HepG2 (cell line): ENCODE measurements around the gene FAM200B. TPM values are rescaled to one million over a fixed set of nuclear protein-coding genes. Genes with fewer than 3 reads are reported as not detected.

Experiments used
- ATAC-seq: fragments of 200-7000 bp; cut with Tn5 transposase; 3 replicates; pipeline ENCODE4 v1.9.1; 2020; ENCODE audit warnings: mild to moderate bottlenecking, moderate library complexity
- BruUV-seq: library from RNA; stranded (reverse); fragments of 400-500 nt; replicated peaks from 2 replicates; lab custom pipeline; 2021; lab: Mats Ljungman, UMichigan
- CTCF ChIA-PET: fragments of 300-600 bp; formaldehyde crosslinking; extraction: SDS; loops from one replicate; lab custom pipeline; 2021; ENCODE audit warnings: low total read pairs, inconsistent platforms, low intra/inter-chr PET ratio; lab: Yijun Ruan, JAX
- POLR2A ChIA-PET: fragments of 350-600 bp; sonication (Branson Sonifier 250); formaldehyde crosslinking; loops from one replicate; lab custom pipeline; 2020; ENCODE audit warnings: antibody characterized with exemption, inconsistent platforms; lab: Yijun Ruan, JAX
- DNase-seq: peaks from one replicate; pipeline ENCODE4 v3.0.0-alpha.2; 2015; ENCODE audit warnings: low spot score
- FAIRE-seq: peaks from 3 replicates; lab custom pipeline; 2011; peaks lifted over from hg19 to GRCh38; lab: Jason Lieb, UNC
- H2AFZ ChIP-seq: one replicate; pipeline ENCODE4 v1.6.1; 2011; ENCODE audit warnings: low read length, inconsistent platforms
- H3K27ac ChIP-seq: fragments of 300-600 bp; 3 replicates; pipeline ENCODE4 v1.8.0; 2011; ENCODE audit warnings: mixed run types, mild to moderate bottlenecking, mixed read lengths, low read length, inconsistent platforms; ENCODE audit not compliant: insufficient read depth; ENCODE audit errors: extremely low read length
- H3K27me3 ChIP-seq, 2 experiments: fragments of 200-600 bp in 1 of 2; 2 replicates in 1 of 2; 3 replicates in 1 of 2; pipeline versions ENCODE4 v1.6.0 to v1.8.0; 2011; ENCODE audit warnings: low read length in 2 of 2, mild to moderate bottlenecking in 2 of 2, moderate library complexity in 2 of 2, inconsistent platforms in 1 of 2; ENCODE audit not compliant: insufficient read depth in 2 of 2, control insufficient read depth in 1 of 2
- H3K36me3 ChIP-seq, 2 experiments: fragments of 200-600 bp in 1 of 2; replicated peaks in 1 of 2; 2 replicates in 1 of 2; 3 replicates in 1 of 2; pipeline versions ENCODE4 v1.5.1 to v1.8.0; 2011; ENCODE audit warnings: low read length in 2 of 2, inconsistent platforms in 1 of 2; ENCODE audit not compliant: insufficient read depth in 2 of 2, control insufficient read depth in 1 of 2
- H3K4me1 ChIP-seq: 2 replicates; pipeline ENCODE4 v1.5.1; 2012; ENCODE audit warnings: low read length, inconsistent platforms; ENCODE audit not compliant: insufficient read depth
- H3K4me2 ChIP-seq: 2 replicates; pipeline ENCODE4 v1.6.0; 2011; ENCODE audit warnings: low read depth, low read length, inconsistent platforms
- H3K4me3 ChIP-seq, 3 experiments: fragments of 200-600 bp in 1 of 3; sonication (generic), shearing (Covaris generic) in 1 of 3; replicated peaks in 1 of 3; 2 replicates each; pipeline ENCODE4 v1.5.1; 2011 to 2016; ENCODE audit warnings: low read length in 3 of 3, inconsistent platforms in 2 of 3, low read depth in 2 of 3, mild to moderate bottlenecking in 2 of 3, control low read depth in 1 of 3, mixed read lengths in 1 of 3; ENCODE audit not compliant: insufficient read depth in 1 of 3
- H3K79me2 ChIP-seq: one replicate; pipeline ENCODE4 v1.6.1; 2011; ENCODE audit warnings: low read length, inconsistent platforms; ENCODE audit not compliant: insufficient read depth
- H3K9ac ChIP-seq: 2 replicates; pipeline ENCODE4 v1.6.0; 2011; ENCODE audit warnings: mild to moderate bottlenecking, low read depth, low read length, inconsistent platforms; ENCODE audit not compliant: insufficient read depth
- H3K9me3 ChIP-seq: 2 replicates; pipeline ENCODE4 v1.5.1; 2012; ENCODE audit warnings: mild to moderate bottlenecking, low read length
- H4K20me1 ChIP-seq: 2 replicates; pipeline ENCODE4 v1.6.0; 2011; ENCODE audit warnings: inconsistent platforms, mild to moderate bottlenecking, low read length, moderate library complexity; ENCODE audit not compliant: insufficient read depth
- ATAD3A ChIP-seq: sonication (generic); formaldehyde crosslinking; IDR thresholded peaks from 2 replicates; pipeline ENCODE4 v1.4.0; 2020; ENCODE audit warnings: missing genetic modification reagents
- CBX5 ChIP-seq: sonication (generic); formaldehyde crosslinking; IDR thresholded peaks from 2 replicates; pipeline ENCODE4 v1.4.0; 2020; ENCODE audit warnings: missing genetic modification reagents, borderline replicate concordance
- DMAP1 ChIP-seq: IDR thresholded peaks from 2 replicates; pipeline ENCODE4 v1.6.1; 2016
- ETV6 ChIP-seq: sonication (generic); formaldehyde crosslinking; conservative IDR thresholded peaks from 2 replicates; pipeline ENCODE4 v1.4.0; 2020; ENCODE audit warnings: missing genetic modification reagents
- GATAD1 ChIP-seq: IDR thresholded peaks from 2 replicates; pipeline ENCODE4 v1.6.1; 2016; ENCODE audit warnings: missing genetic modification reagents, missing compliant biosample characterization
- PBX3 ChIP-seq: sonication (generic); formaldehyde crosslinking; IDR thresholded peaks from 2 replicates; pipeline ENCODE4 v1.8.1; 2023; ENCODE audit warnings: missing genetic modification reagents, inconsistent platforms, borderline replicate concordance
- RCOR2 ChIP-seq: IDR thresholded peaks from 2 replicates; pipeline ENCODE4 v1.6.1; 2016; ENCODE audit warnings: missing biosample characterization, missing genetic modification reagents
- SMARCC2 ChIP-seq: fragments of 450-650 bp; IDR thresholded peaks from 2 replicates; pipeline ENCODE4 v1.6.1; 2017; ENCODE audit warnings: antibody characterized with exemption, mild to moderate bottlenecking
- YEATS4 ChIP-seq: sonication (generic); formaldehyde crosslinking; IDR thresholded peaks from 2 replicates; pipeline ENCODE4 v1.4.0; 2020; ENCODE audit warnings: missing genetic modification reagents, borderline replicate concordance
- ZFX ChIP-seq: sonication (generic); formaldehyde crosslinking; IDR thresholded peaks from 2 replicates; pipeline ENCODE4 v1.4.0; 2020; ENCODE audit warnings: mild to moderate bottlenecking, low read depth, missing genetic modification reagents, moderate library complexity
- ZNF33B ChIP-seq: sonication (generic); formaldehyde crosslinking; IDR thresholded peaks from 2 replicates; pipeline ENCODE4 v1.5.1; 2020; ENCODE audit warnings: mild to moderate bottlenecking, missing genetic modification reagents
- ZNF343 ChIP-seq: sonication (generic); formaldehyde crosslinking; IDR thresholded peaks from 2 replicates; pipeline ENCODE4 v1.4.0; 2020; ENCODE audit warnings: mild to moderate bottlenecking, missing genetic modification reagents
- ZNF430 ChIP-seq: sonication (generic); formaldehyde crosslinking; IDR thresholded peaks from 2 replicates; pipeline ENCODE4 v1.9.0; 2021; ENCODE audit warnings: mild to moderate bottlenecking, missing genetic modification reagents
- ZNF576 ChIP-seq: sonication (generic); formaldehyde crosslinking; IDR thresholded peaks from 2 replicates; pipeline ENCODE4 v1.4.0; 2020; ENCODE audit warnings: mild to moderate bottlenecking, missing genetic modification reagents
- ZNF580 ChIP-seq: IDR thresholded peaks from 2 replicates; pipeline ENCODE4 v1.6.1; 2016; ENCODE audit warnings: low read depth, borderline replicate concordance
- WGBS: methylation state at CpG from one replicate; pipeline ENCODE4 v1.1.6; 2017; ENCODE audit warnings: low lambda C conversion rate; 5-methylcytosine and 5-hydroxymethylcytosine counted together
- in situ Hi-C: cut with HindIII; loops from 2 replicates; pipeline ENCODE4 v1.10.0; 2017; ENCODE audit warnings: low pct_unique_long_range_greater_than_20kb; ENCODE audit not compliant: extremely low pct_ligation_motif_present
- intact Hi-C: fragments of 100-400 bp; cut with micrococcal nuclease; formaldehyde crosslinking; loops from one replicate; pipeline ENCODE4 v1.10.0; 2022; ENCODE audit not compliant: unreplicated experiment
- polyA plus RNA-seq, 8 experiments: library from polyadenylated mRNA; depleted of rRNA in 3 of 8; stranded (reverse) in 7 of 8; unstranded in 1 of 8; fragments of >200 nt; fragmentation: Illumina TruSeq in 4 of 8; extraction: Trizol in 4 of 8; gene quantifications; 2 replicates each; pipeline versions ENCODE4 v1.2.1 to v1.2.3, GENCODE V29; 2011 to 2016; ENCODE audit warnings: low read depth in 4 of 8, missing spikeins in 1 of 8, mixed read lengths in 1 of 8; ENCODE audit not compliant: insufficient read depth in 1 of 8
- total RNA-seq, 5 experiments: library from RNA; depleted of rRNA; stranded (reverse); fragments of >200 nt; fragmentation: Illumina TruSeq; extraction: Trizol; gene quantifications; 2 replicates each; pipeline ENCODE4 v1.2.3, GENCODE V29; 2016; ENCODE audit warnings: low read depth in 1 of 5
- TF ChIP-seq, protein P1 (sequence below): sonication (generic); formaldehyde crosslinking; IDR thresholded peaks from 2 replicates; pipeline ENCODE4 v1.5.0; 2020; ENCODE audit warnings: missing genetic modification reagents
- TF ChIP-seq, protein P2 (sequence below): sonication (generic); formaldehyde crosslinking; IDR thresholded peaks from 2 replicates; pipeline ENCODE4 v1.8.0; 2022; ENCODE audit warnings: missing genetic modification reagents, mild to moderate bottlenecking, inconsistent platforms, borderline replicate concordance
- TF ChIP-seq, protein P3 (sequence below): sonication (generic); formaldehyde crosslinking; IDR thresholded peaks from 2 replicates; pipeline ENCODE4 v1.4.0; 2020; ENCODE audit warnings: low read depth, missing genetic modification reagents

FAM200B gene
- total and polyA plus RNA-seq, 2 of the 13 experiments (the other 11 are each of a cell fraction or from before 2014, with no cell fraction given) = 25.6 to 41.8 TPM

GRCh38 chr4:15694431-15694830, 12.8 kb downstream of the FAM200B start:
- ChIA-PET POLR2A (interaction anchor here (1.5 kb wide), 1 partner anchor 12 kb away, joined by 9 read pairs; the partner anchor contains the start of gene FAM200B), CTCF (no interaction called here)
- DNase-seq (no peak), FAIRE-seq (no peak), ATAC-seq (no peak)
- intact Hi-C loops = no loop called here
- no peaks in the 10 kb centered on the region for H3K36me3 ChIP-seq
- no TSS peak for BruUV-seq
- no peak overlapping the region for H3K4me3 ChIP-seq
- no peaks in the 10 kb centered on the region for H3K27me3 ChIP-seq
- H3K79me2 ChIP-seq = no peaks in the 10 kb centered on the region
- no peaks in the 10 kb centered on the region for H4K20me1 ChIP-seq
- H3K4me2 ChIP-seq = no peak overlapping the region
- peaks cover 7% of the 10 kb centered on the region for H3K4me1 ChIP-seq
- no peaks in the 10 kb centered on the region; the same call in 1 of the 2 replicates for H3K9me3 ChIP-seq
- WGBS = 80% methylated on average over 4 of the region's 4 CpGs
- H2AFZ ChIP-seq = no peak overlapping the region
- no peak overlapping the region for H3K9ac ChIP-seq
- H3K27ac ChIP-seq = no peak overlapping the region
- TF ChIP-seq DMAP1 (CRISPR knock-in tag) = no peak
- TF ChIP-seq ZNF576 (CRISPR knock-in tag) = no peak
- no peak for TF ChIP-seq PBX3 (CRISPR knock-in tag)
- TF ChIP-seq, protein P1, sequence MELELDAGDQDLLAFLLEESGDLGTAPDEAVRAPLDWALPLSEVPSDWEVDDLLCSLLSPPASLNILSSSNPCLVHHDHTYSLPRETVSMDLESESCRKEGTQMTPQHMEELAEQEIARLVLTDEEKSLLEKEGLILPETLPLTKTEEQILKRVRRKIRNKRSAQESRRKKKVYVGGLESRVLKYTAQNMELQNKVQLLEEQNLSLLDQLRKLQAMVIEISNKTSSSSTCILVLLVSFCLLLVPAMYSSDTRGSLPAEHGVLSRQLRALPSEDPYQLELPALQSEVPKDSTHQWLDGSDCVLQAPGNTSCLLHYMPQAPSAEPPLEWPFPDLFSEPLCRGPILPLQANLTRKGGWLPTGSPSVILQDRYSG (CRISPR knock-in tag) = no peak
- TF ChIP-seq ATAD3A (CRISPR knock-in tag) = no peak
- TF ChIP-seq ZNF343 = no peak
- TF ChIP-seq ZNF580 (CRISPR knock-in tag) = no peak
- TF ChIP-seq SMARCC2 = no peak
- TF ChIP-seq, protein P2, sequence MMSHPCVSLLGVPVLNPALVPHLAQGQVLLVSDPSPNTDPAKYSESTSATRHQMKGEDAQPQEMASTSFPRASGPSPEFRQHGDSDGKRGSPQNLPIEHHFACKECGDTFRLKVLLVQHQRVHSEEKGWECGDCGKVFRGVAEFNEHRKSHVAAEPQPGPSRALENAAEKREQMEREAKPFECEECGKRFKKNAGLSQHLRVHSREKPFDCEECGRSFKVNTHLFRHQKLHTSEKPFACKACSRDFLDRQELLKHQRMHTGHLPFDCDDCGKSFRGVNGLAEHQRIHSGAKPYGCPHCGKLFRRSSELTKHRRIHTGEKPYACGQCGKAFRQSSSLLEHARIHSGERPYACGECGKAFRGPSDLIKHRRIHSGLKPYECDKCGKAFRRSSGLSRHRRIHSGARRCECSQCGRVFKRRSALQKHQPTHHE (CRISPR knock-in tag) = no peak
- no peak for TF ChIP-seq ZNF33B (CRISPR knock-in tag)
- TF ChIP-seq GATAD1 (CRISPR knock-in tag) = no peak
- TF ChIP-seq ZNF430 (CRISPR knock-in tag) = no peak
- no peak for TF ChIP-seq YEATS4
- no peak for TF ChIP-seq CBX5
- TF ChIP-seq, protein P3, sequence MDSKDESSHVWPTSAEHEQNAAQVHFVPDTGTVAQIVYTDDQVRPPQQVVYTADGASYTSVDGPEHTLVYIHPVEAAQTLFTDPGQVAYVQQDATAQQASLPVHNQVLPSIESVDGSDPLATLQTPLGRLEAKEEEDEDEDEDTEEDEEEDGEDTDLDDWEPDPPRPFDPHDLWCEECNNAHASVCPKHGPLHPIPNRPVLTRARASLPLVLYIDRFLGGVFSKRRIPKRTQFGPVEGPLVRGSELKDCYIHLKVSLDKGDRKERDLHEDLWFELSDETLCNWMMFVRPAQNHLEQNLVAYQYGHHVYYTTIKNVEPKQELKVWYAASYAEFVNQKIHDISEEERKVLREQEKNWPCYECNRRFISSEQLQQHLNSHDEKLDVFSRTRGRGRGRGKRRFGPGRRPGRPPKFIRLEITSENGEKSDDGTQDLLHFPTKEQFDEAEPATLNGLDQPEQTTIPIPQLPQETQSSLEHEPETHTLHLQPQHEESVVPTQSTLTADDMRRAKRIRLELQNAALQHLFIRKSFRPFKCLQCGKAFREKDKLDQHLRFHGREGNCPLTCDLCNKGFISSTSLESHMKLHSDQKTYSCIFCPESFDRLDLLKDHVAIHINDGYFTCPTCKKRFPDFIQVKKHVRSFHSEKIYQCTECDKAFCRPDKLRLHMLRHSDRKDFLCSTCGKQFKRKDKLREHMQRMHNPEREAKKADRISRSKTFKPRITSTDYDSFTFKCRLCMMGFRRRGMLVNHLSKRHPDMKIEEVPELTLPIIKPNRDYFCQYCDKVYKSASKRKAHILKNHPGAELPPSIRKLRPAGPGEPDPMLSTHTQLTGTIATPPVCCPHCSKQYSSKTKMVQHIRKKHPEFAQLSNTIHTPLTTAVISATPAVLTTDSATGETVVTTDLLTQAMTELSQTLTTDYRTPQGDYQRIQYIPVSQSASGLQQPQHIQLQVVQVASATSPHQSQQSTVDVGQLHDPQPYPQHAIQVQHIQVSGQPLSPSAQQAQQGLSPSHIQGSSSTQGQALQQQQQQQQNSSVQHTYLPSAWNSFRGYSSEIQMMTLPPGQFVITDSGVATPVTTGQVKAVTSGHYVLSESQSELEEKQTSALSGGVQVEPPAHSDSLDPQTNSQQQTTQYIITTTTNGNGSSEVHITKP = no peak
- no peak for TF ChIP-seq ETV6 (CRISPR knock-in tag)
- TF ChIP-seq RCOR2 (CRISPR knock-in tag) = no peak
- no peak for TF ChIP-seq ZFX (CRISPR knock-in tag)
- in situ Hi-C loops = no loop called here
